Calu3 (cell line): Measurements from ENCODE around the gene FTSJ3. TPM values are rescaled to one million over a fixed set of nuclear protein-coding genes. Genes with fewer than 3 reads are reported as not detected.
A peak's percentile ranks its signal among the peaks of the same experiment; 100 is the strongest.

Source experiments
- BruUV-seq: library from RNA; stranded (reverse); fragments of 400-500 nt; replicated peaks from 2 replicates; lab custom pipeline; 2021; lab: Mats Ljungman, UMichigan
- CTCF ChIA-PET: fragments of 300-600 bp; sonication (Branson Sonifier 250); formaldehyde crosslinking; loops from one replicate; lab custom pipeline; 2022; ENCODE audit warnings: antibody characterized with exemption; lab: Charles Lee
- DNase-seq: peaks from one replicate; pipeline ENCODE4 v3.0.0; 2022
- H3K27ac Mint-ChIP-seq: one replicate; pipeline ENCODE4 v1.8.0; 2022; ENCODE audit warnings: mixed read lengths; ENCODE audit not compliant: unreplicated experiment
- H3K27me3 Mint-ChIP-seq: one replicate; pipeline ENCODE4 v1.8.0; 2022; ENCODE audit warnings: mixed read lengths; ENCODE audit not compliant: unreplicated experiment
- H3K36me3 Mint-ChIP-seq: one replicate; pipeline ENCODE4 v1.8.0; 2022; ENCODE audit warnings: mild to moderate bottlenecking, moderate library complexity, mixed read lengths; ENCODE audit not compliant: insufficient read depth, unreplicated experiment
- H3K4me1 Mint-ChIP-seq: one replicate; pipeline ENCODE4 v1.8.0; 2022; ENCODE audit warnings: mild to moderate bottlenecking, low read depth, mixed read lengths; ENCODE audit not compliant: unreplicated experiment
- H3K4me3 Mint-ChIP-seq: one replicate; pipeline ENCODE4 v1.8.0; 2022; ENCODE audit warnings: mild to moderate bottlenecking, low read depth, moderate library complexity, mixed read lengths; ENCODE audit not compliant: unreplicated experiment
- H3K9me3 Mint-ChIP-seq: one replicate; pipeline ENCODE4 v1.8.0; 2022; ENCODE audit warnings: low read depth, mixed read lengths; ENCODE audit not compliant: unreplicated experiment
- intact Hi-C: fragments of 100-400 bp; cut with micrococcal nuclease; formaldehyde crosslinking; loops from one replicate; pipeline ENCODE4 v1.10.0; 2022; ENCODE audit not compliant: unreplicated experiment
- total RNA-seq: library from RNA; stranded (reverse); gene quantifications from 2 replicates; pipeline ENCODE4 v1.2.3, GENCODE V29; 2022
- TF ChIP-seq, protein P1 (sequence below): fragments of 200-600 bp; IDR thresholded peaks from one replicate; pipeline ENCODE4 v1.8.0; 2022; ENCODE audit warnings: antibody characterized with exemption; ENCODE audit not compliant: unreplicated experiment

FTSJ3 gene
- total RNA-seq, 1 experiment from 2014 or later: 43.3 TPM

DNA sequence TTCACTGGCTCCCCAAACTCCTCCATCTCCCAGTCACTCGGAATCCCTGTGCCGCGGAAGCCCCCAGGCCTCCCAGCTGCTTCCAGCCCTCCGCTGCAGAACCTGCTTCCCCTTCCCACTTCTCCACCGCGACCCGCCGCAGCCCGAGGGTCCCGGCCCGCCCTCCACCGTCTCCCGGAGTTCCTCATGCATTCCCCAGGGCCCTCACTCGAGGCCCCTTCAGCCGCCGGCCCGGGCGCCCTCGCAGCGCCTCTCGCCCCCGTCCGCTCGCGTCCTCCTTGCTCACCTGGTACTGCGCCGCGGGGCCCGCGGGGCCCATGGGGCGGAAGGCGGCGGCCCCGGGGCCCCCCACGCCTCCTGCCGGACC, 14.7 kb upstream of the FTSJ3 start:
- TF ChIP-seq, protein P1, sequence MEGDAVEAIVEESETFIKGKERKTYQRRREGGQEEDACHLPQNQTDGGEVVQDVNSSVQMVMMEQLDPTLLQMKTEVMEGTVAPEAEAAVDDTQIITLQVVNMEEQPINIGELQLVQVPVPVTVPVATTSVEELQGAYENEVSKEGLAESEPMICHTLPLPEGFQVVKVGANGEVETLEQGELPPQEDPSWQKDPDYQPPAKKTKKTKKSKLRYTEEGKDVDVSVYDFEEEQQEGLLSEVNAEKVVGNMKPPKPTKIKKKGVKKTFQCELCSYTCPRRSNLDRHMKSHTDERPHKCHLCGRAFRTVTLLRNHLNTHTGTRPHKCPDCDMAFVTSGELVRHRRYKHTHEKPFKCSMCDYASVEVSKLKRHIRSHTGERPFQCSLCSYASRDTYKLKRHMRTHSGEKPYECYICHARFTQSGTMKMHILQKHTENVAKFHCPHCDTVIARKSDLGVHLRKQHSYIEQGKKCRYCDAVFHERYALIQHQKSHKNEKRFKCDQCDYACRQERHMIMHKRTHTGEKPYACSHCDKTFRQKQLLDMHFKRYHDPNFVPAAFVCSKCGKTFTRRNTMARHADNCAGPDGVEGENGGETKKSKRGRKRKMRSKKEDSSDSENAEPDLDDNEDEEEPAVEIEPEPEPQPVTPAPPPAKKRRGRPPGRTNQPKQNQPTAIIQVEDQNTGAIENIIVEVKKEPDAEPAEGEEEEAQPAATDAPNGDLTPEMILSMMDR: no peak
- no peaks in the 10 kb centered on the region for H3K9me3 Mint-ChIP-seq
- CTCF ChIA-PET: interaction anchor here (0.9 kb wide), 1 partner anchor 15 kb away, joined by 5 read pairs; no protein-coding TSS in a partner anchor
- peak overlapping the region; percentile 77 for H3K27ac Mint-ChIP-seq
- DNase-seq: no peak
- H3K36me3 Mint-ChIP-seq: peaks cover 33% of the 10 kb centered on the region
- BruUV-seq: no TSS peak
- H3K27me3 Mint-ChIP-seq: no peaks in the 10 kb centered on the region
- peaks cover 11% of the 10 kb centered on the region for H3K4me1 Mint-ChIP-seq
- H3K4me3 Mint-ChIP-seq: peak overlapping the region; percentile 84
- intact Hi-C loops: no loop called here

DNA sequence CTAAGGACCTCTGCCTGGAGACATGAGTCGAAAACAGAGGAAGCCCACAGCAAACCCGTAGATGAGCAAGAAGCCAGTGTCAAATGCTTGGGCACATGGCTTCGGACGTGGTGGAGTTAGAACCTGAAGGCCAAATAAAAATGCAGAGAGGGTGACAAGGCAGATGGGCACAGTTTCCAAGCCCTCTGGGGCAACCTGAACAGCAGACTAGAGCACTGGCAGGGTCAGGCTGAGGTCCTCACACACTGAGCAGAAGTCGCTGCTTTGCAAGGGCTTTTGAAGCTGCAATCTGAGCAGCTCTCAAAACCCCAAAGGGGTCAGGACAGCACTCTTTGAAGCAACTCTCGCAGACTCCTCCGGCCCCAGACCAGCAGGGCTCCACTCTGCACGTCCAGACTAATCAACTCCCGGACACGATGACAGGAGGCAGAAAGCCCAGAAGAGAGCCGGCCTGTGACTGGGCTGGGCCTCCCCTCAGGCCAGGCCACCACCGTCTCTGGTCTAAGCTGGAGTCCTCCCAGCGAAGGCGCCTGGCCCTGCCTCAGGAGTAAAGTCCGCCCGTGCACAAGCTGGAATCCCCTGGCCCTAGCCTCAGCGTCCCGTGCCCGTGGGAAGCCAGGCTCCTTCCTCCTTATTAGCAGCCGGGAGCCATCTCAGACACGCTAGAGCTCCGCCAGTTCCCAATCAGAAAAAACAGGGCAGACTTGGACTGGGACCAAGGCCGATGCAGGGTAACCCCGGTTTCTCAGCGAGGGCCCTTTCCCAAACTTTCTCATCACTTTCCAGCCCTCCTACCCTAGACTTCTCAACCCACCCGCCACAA, 14.1 kb upstream of the FTSJ3 start:
- BruUV-seq: no TSS peak
- TF ChIP-seq, protein P1: no peak
- Mint-ChIP-seq H3K4me3 (peak overlapping the region; percentile 84), H3K27ac (peak overlapping the region; percentile 77), H3K36me3 (peaks cover 33% of the 10 kb centered on the region), H3K4me1 (peaks cover 11% of the 10 kb centered on the region), H3K9me3 (no peaks in the 10 kb centered on the region), H3K27me3 (no peaks in the 10 kb centered on the region)
- intact Hi-C loops: no loop called here
- DNase-seq: no peak
- CTCF ChIA-PET: interaction anchor here (0.9 kb wide), 1 partner anchor 15 kb away, joined by 5 read pairs; no protein-coding TSS in a partner anchor

DNA sequence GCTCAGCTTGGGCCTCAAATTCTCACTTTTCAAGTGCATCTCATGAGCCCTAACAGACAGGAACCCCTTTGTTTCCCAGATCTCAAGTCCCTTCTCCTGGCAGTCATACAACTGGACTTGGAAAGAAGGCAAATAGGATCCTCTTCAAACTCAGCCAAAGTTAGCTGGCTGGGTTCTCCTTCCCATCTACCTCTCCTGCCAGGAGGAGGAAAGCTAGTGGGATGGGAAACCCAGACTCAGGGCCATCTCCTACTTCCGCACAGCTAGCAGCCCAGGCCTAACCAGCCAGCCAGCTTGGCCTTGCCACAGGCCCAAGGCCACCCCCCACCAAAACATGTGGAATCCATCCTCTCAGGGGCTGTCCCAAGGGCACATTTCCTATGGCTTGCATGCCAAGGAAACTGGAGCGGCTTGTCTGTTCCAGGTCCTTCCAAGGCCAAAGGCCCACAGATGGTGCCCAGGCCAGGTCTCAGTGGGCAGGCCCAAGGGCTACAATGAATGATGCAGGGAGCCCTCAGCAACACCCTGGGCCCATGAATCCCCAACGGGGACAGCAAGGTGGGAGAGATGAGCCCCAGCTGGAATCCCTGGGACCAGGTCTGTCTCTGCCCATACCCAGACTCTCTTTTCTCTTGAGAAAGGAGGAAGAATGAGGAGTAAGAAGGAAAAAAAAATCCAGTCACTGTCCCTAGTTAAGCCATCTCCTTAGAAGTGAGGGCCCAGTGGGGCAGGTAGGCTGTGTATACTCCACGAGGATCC, 13.3 kb upstream of the FTSJ3 start:
- intact Hi-C loops: no loop called here
- TF ChIP-seq, protein P1: no peak
- H3K9me3 Mint-ChIP-seq: no peaks in the 10 kb centered on the region
- H3K36me3 Mint-ChIP-seq: peaks cover 33% of the 10 kb centered on the region
- no peaks in the 10 kb centered on the region for H3K27me3 Mint-ChIP-seq
- CTCF ChIA-PET: interaction anchor here (1.2 kb wide), 1 partner anchor 66 kb away, joined by 3 read pairs; no protein-coding TSS in a partner anchor
- peaks cover 11% of the 10 kb centered on the region for H3K4me1 Mint-ChIP-seq
- H3K27ac Mint-ChIP-seq: peak overlapping the region; percentile 77
- no peak for DNase-seq
- H3K4me3 Mint-ChIP-seq: peak overlapping the region; percentile 84
- BruUV-seq: TSS peak; percentile 21

DNA sequence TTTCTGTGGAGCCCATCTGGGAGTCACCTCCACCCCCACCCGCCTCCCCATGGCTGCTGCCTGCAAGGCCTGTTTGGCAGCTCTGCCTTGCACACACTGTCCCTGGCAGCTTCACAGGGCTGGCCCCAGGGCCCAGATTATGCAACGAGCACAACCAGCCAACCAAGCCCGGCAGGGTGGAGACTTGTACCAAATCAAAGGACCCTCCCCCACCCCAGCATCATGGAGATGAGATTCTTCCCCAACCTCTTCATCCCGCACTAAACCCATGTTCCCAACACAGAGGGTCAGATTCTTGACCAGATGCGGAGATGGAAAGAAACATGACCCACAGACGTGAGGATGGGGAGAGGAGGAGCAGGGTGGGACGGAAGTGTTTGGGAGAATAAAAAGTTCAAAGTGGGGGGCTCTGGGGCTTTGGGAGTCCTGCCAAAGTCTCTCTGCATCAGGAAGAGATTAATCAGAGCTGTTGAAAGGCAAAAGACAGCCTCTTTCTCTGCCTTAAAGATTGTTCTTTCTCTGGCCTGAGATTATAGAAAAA, 11.2 kb upstream of the FTSJ3 start:
- BruUV-seq: no TSS peak
- no peaks in the 10 kb centered on the region for H3K27me3 Mint-ChIP-seq
- H3K36me3 Mint-ChIP-seq: peaks cover 42% of the 10 kb centered on the region
- intact Hi-C loops: no loop called here
- TF ChIP-seq, protein P1: no peak
- DNase-seq: peak; percentile 51
- no peak overlapping the region for H3K4me3 Mint-ChIP-seq
- no peaks in the 10 kb centered on the region for H3K9me3 Mint-ChIP-seq
- H3K4me1 Mint-ChIP-seq: peaks cover 22% of the 10 kb centered on the region
- CTCF ChIA-PET: interaction anchor here (0.5 to 1.2 kb wide), 5 partner anchors 11 to 1565 kb away, joined by 3 to 5 read pairs (median 3); no protein-coding TSS in a partner anchor
- no peak overlapping the region for H3K27ac Mint-ChIP-seq
